Measurements from ENCODE around the gene MUC12.
"Not testable (repeated sequence)": the region's sequence is repeated elsewhere in the genome, so short reads cannot be mapped to it uniquely, and the experiment has no call there.

The MUC12 gene, protein sequence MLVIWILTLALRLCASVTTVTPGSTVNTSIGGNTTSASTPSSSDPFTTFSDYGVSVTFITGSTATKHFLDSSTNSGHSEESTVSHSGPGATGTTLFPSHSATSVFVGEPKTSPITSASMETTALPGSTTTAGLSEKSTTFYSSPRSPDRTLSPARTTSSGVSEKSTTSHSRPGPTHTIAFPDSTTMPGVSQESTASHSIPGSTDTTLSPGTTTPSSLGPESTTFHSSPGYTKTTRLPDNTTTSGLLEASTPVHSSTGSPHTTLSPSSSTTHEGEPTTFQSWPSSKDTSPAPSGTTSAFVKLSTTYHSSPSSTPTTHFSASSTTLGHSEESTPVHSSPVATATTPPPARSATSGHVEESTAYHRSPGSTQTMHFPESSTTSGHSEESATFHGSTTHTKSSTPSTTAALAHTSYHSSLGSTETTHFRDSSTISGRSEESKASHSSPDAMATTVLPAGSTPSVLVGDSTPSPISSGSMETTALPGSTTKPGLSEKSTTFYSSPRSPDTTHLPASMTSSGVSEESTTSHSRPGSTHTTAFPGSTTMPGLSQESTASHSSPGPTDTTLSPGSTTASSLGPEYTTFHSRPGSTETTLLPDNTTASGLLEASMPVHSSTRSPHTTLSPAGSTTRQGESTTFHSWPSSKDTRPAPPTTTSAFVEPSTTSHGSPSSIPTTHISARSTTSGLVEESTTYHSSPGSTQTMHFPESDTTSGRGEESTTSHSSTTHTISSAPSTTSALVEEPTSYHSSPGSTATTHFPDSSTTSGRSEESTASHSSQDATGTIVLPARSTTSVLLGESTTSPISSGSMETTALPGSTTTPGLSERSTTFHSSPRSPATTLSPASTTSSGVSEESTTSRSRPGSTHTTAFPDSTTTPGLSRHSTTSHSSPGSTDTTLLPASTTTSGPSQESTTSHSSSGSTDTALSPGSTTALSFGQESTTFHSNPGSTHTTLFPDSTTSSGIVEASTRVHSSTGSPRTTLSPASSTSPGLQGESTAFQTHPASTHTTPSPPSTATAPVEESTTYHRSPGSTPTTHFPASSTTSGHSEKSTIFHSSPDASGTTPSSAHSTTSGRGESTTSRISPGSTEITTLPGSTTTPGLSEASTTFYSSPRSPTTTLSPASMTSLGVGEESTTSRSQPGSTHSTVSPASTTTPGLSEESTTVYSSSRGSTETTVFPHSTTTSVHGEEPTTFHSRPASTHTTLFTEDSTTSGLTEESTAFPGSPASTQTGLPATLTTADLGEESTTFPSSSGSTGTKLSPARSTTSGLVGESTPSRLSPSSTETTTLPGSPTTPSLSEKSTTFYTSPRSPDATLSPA (N-terminal part only)

DNA sequence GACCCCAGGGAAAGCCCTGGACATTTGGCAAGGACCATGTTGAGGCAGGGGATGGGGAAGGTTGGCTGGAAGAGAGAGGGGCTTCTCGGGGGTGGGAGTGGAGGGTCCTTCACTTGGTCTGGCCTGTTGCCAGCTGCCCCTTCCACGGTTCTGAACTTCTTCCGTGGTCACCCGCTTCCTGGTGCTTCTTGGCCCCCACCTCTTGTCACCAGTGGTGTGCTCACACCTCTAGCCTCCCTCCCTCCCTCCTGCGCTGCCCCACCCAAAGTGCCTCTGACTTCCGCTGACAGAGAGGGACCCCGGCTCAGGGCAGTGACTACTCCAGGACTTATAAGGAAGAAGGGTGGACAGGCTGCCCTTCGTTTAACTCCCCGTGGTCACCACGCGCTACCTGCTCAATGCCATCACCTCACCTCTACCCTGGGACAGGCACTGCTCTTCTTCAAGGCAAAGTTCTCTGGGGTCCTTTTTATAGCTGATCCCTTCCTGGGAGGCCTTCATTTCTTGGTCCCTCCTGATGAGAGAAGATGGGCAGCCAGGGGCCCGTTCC, at the start of gene MUC12:
MUC12 (plus strand) TSS at position 500 of the 550 bp plus-strand sequence. CDS start 58 bp downstream, outside the sequence.
- no peak for DNase-seq

GRCh38 chr7:100919779-100920437, 49.5 kb upstream of the MUC12 start:
- not testable (repeated sequence) for DNase-seq

GRCh38 chr7:100921039-100921438, 48.3 kb upstream of the MUC12 start:
- DNase-seq: no peak

DNA sequence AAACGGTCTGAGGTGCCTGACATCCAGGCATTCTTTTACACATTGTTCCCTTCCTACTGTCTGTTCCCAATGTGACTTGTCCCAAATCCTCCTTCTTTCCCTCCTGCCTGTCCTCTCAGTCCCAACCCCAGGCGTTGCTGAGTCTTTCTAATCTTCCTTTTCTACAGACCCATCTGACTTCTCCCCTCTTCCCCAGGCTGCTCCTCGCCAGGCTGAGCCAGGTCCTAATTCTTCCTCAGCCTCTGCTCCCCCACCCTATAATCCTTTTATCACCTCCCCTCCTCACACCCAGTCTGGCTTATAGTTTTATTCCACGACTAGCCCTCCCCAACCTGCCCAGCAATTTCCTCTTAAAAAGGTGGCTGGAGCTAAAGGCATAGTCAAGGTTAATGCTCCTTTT, 45.7 kb upstream of the MUC12 start:
- not testable (repeated sequence) for DNase-seq

DNA sequence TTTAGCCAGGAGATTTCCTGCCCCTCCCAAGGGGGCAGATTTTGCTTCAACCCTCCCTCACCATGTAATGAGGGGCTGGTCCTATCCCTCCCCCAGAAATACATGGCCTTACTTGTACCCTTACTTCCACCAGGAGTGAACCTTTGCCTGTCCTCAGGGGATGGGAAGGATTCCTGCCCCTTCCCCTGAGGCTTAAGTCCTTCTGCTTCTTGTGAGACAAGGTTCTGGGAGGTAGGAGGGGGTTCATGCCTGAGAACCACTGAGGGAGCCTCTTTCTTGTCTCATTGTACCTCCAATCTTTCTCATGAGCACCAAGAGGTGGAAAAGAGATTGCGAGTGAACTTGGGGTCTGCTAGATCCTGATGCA, 39.6 kb upstream of the MUC12 start:
- no peak for DNase-seq

- DNase-seq: no peak
Measured at GRCh38 chr7:100933734-100934133, 35.6 kb upstream of the MUC12 start.

DNA sequence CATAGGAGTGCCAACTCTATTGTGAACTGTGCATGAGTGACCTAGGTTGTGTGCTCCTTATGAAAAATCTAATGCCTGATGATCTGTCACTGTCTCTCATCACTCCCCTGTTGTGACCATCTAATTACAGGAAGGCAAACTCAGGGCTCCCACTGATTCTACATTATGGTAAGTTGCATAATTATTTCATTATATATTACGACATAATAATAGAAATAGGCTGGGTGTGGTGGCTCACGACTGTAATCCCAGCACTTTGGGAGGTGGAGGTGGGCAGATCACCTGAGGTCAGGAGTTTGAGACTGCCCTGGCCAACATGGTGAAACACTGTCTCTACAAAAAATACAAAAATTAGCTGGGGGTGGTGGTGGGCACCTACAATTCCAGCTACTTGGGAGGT, 34.0 kb upstream of the MUC12 start:
- DNase-seq: not testable (repeated sequence)

GRCh38 chr7:100936167-100936566, 33.2 kb upstream of the MUC12 start:
- not testable (repeated sequence) for DNase-seq

- DNase-seq: no peak
Measured at GRCh38 chr7:100942045-100942774, 27.2 kb upstream of the MUC12 start.

- DNase-seq: no peak
Measured at GRCh38 chr7:100943693-100944092, 25.7 kb upstream of the MUC12 start.

- no peak for DNase-seq
Measured at GRCh38 chr7:100944138-100944537, 25.2 kb upstream of the MUC12 start.

GRCh38 chr7:100946111-100946510, 23.3 kb upstream of the MUC12 start:
- no peak for DNase-seq

DNA sequence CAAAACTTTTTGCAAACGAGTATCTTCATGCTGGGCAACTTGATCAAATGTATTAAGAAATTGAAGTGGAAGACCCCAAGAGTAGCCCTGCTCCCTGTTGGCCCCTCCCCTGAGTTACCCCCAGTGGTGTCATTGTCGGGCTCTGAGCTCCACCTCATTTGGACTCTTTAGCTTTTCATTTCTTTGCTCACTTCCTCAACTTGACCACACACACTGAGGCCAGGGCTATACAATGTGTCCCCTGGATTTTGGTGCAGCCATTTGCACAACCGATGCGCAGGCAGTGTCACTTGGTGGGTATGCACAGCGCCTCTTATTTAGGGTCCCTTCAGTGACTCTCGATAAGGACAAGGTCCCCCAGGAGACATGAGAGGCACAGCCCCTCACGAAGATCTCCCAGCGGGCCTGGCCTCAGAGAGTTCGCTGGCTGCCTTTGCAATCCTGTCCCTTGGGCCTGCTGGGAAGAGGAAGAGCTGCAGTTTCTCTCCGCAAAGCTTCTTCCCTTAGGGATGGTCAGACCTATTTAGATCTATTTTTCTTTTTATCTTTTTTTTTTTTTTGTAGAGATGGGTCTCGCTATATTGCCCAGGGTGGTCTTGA, 22.5 kb upstream of the MUC12 start:
- no peak for DNase-seq

DNA sequence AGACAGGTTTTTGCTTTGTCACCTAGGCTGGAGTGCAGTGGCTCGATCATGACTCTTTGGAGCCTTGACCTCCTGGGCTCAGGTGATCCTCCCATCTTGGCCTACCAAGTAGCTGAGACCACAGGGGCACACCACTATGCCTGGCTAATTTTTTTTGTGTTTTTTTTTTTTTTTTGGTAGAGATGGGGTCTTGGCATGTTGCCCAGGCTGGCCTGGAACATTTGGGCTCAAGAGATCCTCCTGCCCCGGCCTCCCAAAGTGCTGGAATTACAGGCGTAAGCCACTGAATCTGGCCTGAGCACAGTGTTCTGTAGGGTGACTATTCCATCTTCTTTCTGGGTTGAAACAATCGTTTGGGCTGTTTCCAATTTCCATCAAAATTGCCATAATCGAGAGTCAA, 21.6 kb upstream of the MUC12 start:
- DNase-seq: no peak

DNA sequence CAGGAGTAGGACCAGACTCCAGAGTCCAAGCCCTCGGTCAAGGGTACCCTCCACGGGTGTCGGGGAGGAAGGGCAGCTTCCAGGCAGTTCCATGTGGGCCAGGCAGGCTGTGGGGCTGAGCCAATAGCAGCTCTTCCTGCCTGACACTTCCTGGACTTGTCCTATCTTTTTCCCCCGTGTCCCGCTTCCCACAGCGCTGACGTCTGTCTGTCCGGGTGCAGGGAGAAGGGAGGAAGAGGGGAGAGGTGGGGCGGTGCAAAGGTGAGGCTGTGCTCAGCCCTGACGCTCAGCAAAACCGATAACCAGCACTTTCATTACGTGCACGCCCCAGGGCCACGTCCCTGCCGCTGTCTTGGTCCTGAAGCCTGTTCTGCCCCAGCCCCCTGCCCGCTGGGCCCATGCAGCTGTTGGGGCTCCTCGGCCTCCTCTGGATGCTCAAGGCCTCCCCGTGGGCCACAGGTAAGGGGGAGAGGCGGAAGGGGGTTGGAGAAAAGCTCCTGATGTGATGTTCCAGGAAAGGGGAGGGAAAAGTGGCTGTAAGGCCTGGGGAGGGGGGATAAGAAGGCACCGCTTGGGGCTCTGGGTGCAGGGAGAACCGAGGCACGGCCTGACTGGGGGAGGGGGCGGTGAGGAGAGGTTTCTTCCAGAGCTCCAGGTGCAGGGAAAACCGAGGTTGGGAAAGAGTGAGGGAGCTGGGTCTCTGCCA, 20.0 kb upstream of the MUC12 start, which contains the start of gene MUC3A:
MUC3A (plus strand) TSS at position 308 of the 706 bp plus-strand sequence; CDS start at position 399, 91 bp downstream.
- no peak for DNase-seq

DNA sequence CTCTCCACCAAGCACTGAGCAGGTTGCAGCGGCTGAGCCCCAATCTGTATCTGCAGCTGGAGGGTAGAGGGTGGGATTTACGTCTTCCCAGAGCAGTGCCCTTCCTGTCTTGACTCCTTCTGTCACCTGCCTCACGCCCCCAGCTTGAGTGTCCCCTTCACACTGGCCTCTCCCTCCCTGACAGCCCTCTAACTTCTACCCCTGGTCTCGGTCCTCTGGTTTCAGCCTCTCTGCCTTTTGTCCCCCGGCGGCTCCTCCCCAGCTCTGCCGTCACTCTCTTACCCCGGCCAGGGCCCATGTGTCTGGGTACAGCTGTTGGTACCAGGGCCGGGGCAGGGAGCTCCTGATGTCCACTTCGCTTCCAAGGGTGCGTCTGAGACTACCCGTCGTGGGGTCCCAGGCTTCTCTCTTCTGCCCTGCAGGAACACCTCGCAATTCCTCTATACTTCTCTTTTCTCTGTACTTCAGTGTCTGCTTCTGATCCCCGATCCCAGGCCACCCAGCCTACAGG, 19.4 kb upstream of the MUC12 start:
- no peak for DNase-seq

GRCh38 chr7:100951172-100951571, 18.2 kb upstream of the MUC12 start:
- DNase-seq: no peak

DNA sequence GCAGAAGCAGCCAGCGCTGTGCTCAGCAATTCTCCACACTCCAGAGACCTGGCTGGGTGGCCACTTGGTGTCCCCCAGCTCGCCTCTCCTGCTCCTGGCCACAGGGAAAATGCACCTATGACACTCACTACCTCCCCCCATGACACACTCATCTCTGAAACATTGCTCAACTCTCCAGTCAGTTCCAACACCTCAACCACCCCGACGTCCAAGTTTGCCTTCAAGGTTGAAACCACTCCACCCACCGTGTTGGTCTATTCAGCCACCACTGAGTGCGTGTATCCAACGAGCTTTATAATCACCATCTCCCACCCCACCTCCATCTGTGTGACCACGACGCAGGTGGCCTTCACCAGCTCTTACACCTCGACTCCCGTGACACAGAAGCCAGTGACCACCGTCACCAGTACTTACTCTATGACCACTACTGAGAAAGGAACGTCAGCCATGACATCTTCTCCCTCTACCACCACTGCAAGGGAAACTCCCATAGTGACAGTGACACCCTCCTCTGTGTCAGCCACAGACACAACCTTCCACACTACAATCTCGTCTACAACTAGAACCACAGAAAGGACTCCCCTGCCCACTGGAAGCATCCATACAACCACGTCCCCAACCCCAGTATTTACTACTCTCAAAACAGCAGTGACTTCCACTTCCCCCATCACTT, 17.3 kb upstream of the MUC12 start:
- DNase-seq: no peak

DNA sequence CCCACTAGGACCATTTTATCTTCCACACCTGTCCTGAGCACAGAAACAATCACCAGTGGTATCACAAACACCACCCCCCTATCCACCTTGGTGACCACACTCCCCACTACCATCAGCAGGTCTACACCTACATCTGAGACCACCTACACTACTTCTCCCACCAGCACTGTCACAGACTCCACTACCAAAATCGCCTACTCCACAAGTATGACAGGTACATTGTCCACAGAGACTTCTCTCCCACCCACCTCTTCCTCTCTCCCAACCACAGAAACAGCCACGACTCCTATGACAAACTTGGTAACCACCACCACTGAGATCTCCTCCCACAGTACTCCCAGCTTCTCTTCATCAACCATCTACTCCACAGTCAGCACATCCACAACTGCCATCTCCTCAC, 16.7 kb upstream of the MUC12 start:
- DNase-seq: no peak

Data from activated gamma-delta T cell treated with Interleukin-2 at 50 U/mL for 16 hours (primary cell).